ENCODE data around the gene SORBS2.

- TF ChIP-seq, protein P1, sequence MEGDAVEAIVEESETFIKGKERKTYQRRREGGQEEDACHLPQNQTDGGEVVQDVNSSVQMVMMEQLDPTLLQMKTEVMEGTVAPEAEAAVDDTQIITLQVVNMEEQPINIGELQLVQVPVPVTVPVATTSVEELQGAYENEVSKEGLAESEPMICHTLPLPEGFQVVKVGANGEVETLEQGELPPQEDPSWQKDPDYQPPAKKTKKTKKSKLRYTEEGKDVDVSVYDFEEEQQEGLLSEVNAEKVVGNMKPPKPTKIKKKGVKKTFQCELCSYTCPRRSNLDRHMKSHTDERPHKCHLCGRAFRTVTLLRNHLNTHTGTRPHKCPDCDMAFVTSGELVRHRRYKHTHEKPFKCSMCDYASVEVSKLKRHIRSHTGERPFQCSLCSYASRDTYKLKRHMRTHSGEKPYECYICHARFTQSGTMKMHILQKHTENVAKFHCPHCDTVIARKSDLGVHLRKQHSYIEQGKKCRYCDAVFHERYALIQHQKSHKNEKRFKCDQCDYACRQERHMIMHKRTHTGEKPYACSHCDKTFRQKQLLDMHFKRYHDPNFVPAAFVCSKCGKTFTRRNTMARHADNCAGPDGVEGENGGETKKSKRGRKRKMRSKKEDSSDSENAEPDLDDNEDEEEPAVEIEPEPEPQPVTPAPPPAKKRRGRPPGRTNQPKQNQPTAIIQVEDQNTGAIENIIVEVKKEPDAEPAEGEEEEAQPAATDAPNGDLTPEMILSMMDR (conservative IDR thresholded peaks at IDR 0.05; ENCODE audit: low read depth, low read length) = no peak
- TF ChIP-seq CEBPB (IDR thresholded peaks at IDR 0.05; ENCODE audit: low read depth, low read length) (no peak), POLR2A (IDR thresholded peaks at IDR 0.05; ENCODE audit: low read depth, low read length) (no peak), MXI1 (IDR thresholded peaks at IDR 0.05; ENCODE audit: borderline replicate concordance, low read depth, low read length) (no peak), MAZ (IDR thresholded peaks at IDR 0.05; ENCODE audit: borderline replicate concordance, low read depth, low read length) (no peak), BHLHE40 (IDR thresholded peaks at IDR 0.05; ENCODE audit: low read depth, low read length) (no peak), CHD1 (IDR thresholded peaks at IDR 0.05; ENCODE audit: low read depth, low read length) (no peak), RAD21 (IDR thresholded peaks at IDR 0.05; ENCODE audit: low read length) (no peak), MAFK (IDR thresholded peaks at IDR 0.05; ENCODE audit: low read depth, low read length) (no peak), SMC3 (IDR thresholded peaks at IDR 0.05; ENCODE audit: low read depth, low read length) (no peak), USF2 (IDR thresholded peaks at IDR 0.05; ENCODE audit: low read depth, low read length) (no peak), RFX5 (IDR thresholded peaks at IDR 0.05; ENCODE audit: low read depth, low read length) (no peak), FOS (IDR thresholded peaks at IDR 0.05; ENCODE audit: low read depth, low read length) (no peak)
- TF ChIP-seq, protein P2, sequence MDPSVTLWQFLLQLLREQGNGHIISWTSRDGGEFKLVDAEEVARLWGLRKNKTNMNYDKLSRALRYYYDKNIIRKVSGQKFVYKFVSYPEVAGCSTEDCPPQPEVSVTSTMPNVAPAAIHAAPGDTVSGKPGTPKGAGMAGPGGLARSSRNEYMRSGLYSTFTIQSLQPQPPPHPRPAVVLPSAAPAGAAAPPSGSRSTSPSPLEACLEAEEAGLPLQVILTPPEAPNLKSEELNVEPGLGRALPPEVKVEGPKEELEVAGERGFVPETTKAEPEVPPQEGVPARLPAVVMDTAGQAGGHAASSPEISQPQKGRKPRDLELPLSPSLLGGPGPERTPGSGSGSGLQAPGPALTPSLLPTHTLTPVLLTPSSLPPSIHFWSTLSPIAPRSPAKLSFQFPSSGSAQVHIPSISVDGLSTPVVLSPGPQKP (IDR thresholded peaks at IDR 0.05; ENCODE audit: borderline replicate concordance, low read depth, low read length) = no peak
These were observed 211.1 kb downstream of the SORBS2 start for GRCh38 chr4:185600801-185601434.

All from IMR-90 (cell line).